HTERT RPE-1 (cell line): ENCODE data around the gene CIART.
"Not testable (repeated sequence)": the region's sequence is repeated elsewhere in the genome, so short reads cannot be mapped to it uniquely, and the experiment has no call there.

Experiments
- in situ Hi-C: fragments of 300-500 bp; cut with MboI; formaldehyde crosslinking; loops from 4 replicates; pipeline ENCODE4 v1.14.3; 2020; ENCODE audit warnings: low sequenced_read_pairs

Gene CIART

GRCh38 chr1:150302338-150302737 lies 20.0 kb downstream of the CIART start:
- in situ Hi-C loops, result no loop called here

GRCh38 chr1:150302902-150303301 lies 20.5 kb downstream of the CIART start:
- in situ Hi-C loops, result no loop called here

- in situ Hi-C loops, result not testable (repeated sequence)
Measured at GRCh38 chr1:150308585-150308984, 26.2 kb downstream of the CIART start.

- in situ Hi-C loops, result no loop called here
Measured at GRCh38 chr1:150309758-150310508, 27.6 kb downstream of the CIART start.

GRCh38 chr1:150311762-150312161 lies 29.4 kb downstream of the CIART start:
- in situ Hi-C loops, result no loop called here

GRCh38 chr1:150314691-150315090 lies 32.3 kb downstream of the CIART start:
- in situ Hi-C loops, result not testable (repeated sequence)

- in situ Hi-C loops, result no loop called here
Measured at GRCh38 chr1:150320667-150320978, 38.3 kb downstream of the CIART start.

GRCh38 chr1:150321826-150322166 lies 39.4 kb downstream of the CIART start:
- in situ Hi-C loops, result no loop called here

GRCh38 chr1:150322310-150322709 lies 40.0 kb downstream of the CIART start:
- in situ Hi-C loops, result no loop called here

GRCh38 chr1:150332651-150333290 lies 50.4 kb downstream of the CIART start:
- in situ Hi-C loops, result no loop called here
